ENCODE results near the gene RIPK3.

DNA sequence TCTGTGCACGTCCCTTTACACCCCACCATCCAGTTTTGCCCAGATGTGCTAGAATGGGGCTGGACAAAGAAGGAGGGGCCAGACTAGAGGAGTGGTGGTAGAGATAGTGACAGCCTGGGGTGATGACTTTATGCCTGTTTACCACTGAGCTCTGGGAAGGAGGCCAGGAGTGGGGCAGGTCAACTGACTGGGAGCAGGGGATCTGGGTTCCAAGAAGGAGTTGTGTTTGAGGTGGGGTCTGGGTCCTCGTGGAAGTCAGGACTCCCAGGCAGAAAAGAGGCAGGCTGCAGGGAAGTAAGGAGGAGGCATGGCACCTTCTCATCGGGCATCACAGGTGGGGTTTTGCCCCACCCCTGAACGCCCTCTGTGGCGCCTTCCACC, 29.5 kb downstream of the RIPK3 start:
- no peak for TF ChIP-seq CTCF (IDR thresholded peaks at IDR 0.05)
- TF ChIP-seq POLR2A (IDR thresholded peaks at IDR 0.05) = no peak
- no peak for TF ChIP-seq POLR2AphosphoS5 (IDR thresholded peaks at IDR 0.05)

All from prostate gland (tissue), 2 donors.